Lower leg skin (tissue), 3 donors: Measurements from ENCODE around the gene AGXT.

Source experiments
- CTCF ChIP-seq, 3 donors: fragments of 450-650 bp; IDR thresholded peaks; one replicate each; pipeline ENCODE4 v1.5.1; 2016; ENCODE audit warnings: antibody characterized with exemption in 3 of 3, mild to moderate bottlenecking in 3 of 3, moderate library complexity in 2 of 3
- POLR2A ChIP-seq, 2 donors: fragments of 450-650 bp; IDR thresholded peaks; one replicate each; pipeline ENCODE4 v1.6.1; 2016 to 2017; ENCODE audit warnings: antibody characterized with exemption in 2 of 2, mild to moderate bottlenecking in 1 of 2, moderate library complexity in 1 of 2

GRCh38 chr2:240861547-240861946 is 7.1 kb upstream of the AGXT start:
- TF ChIP-seq CTCF (IDR thresholded peaks at IDR 0.05): no peak
- TF ChIP-seq POLR2A (IDR thresholded peaks at IDR 0.05): no peak
